H9 (cell line): Measurements from ENCODE around the gene MMD2. TPM values are rescaled to one million over a fixed set of nuclear protein-coding genes. Genes with fewer than 3 reads are reported as not detected.
A peak's percentile ranks its signal among the peaks of the same experiment; 100 is the strongest.

ENCODE experiments used
- DNase-seq: peaks from one replicate; pipeline ENCODE4 v3.0.0-alpha.2; 2017
- H2AFZ ChIP-seq: one replicate; pipeline ENCODE4 v1.6.1; 2013; ENCODE audit warnings: mild to moderate bottlenecking, low read length, control low read depth, moderate library complexity
- H2AK5ac ChIP-seq: 2 replicates; pipeline ENCODE4 v1.6.1; 2013; ENCODE audit warnings: low read length, control low read depth, mixed read lengths; ENCODE audit not compliant: insufficient read length
- H2BK120ac ChIP-seq: one replicate; pipeline ENCODE4 v1.6.1; 2013; ENCODE audit warnings: low read depth, mild to moderate bottlenecking, low read length, control low read depth, inconsistent platforms; ENCODE audit not compliant: poor library complexity, severe bottlenecking
- H2BK12ac ChIP-seq: 2 replicates; pipeline ENCODE4 v1.6.1; 2013; ENCODE audit warnings: low read length, control low read depth, mixed read lengths, low read depth; ENCODE audit not compliant: insufficient read length
- H2BK15ac ChIP-seq: 2 replicates; pipeline ENCODE4 v1.6.1; 2013; ENCODE audit warnings: low read depth, low read length, control low read depth
- H2BK20ac ChIP-seq: one replicate; pipeline ENCODE4 v1.6.1; 2013; ENCODE audit warnings: low read depth, mild to moderate bottlenecking, low read length, control low read depth, inconsistent platforms; ENCODE audit not compliant: poor library complexity, severe bottlenecking
- H2BK5ac ChIP-seq: 2 replicates; pipeline ENCODE4 v1.6.1; 2013; ENCODE audit warnings: low read length, control low read depth, mixed read lengths; ENCODE audit not compliant: insufficient read length
- H3K14ac ChIP-seq: 2 replicates; pipeline ENCODE4 v1.6.1; 2013; ENCODE audit warnings: low read length, control low read depth; ENCODE audit not compliant: insufficient read depth
- H3K18ac ChIP-seq: 2 replicates; pipeline ENCODE4 v1.6.1; 2013; ENCODE audit warnings: low read depth, mild to moderate bottlenecking, mixed read lengths, low read length, control low read depth; ENCODE audit not compliant: insufficient read length
- H3K23ac ChIP-seq: 2 replicates; pipeline ENCODE4 v1.6.1; 2013; ENCODE audit warnings: low read length, control low read depth, mixed read lengths, low read depth; ENCODE audit not compliant: insufficient read length
- H3K23me2 ChIP-seq: 2 replicates; pipeline ENCODE4 v1.6.1; 2013; ENCODE audit warnings: low read depth, mild to moderate bottlenecking, mixed read lengths, low read length, control low read depth; ENCODE audit not compliant: insufficient read length, poor library complexity, severe bottlenecking
- H3K27ac ChIP-seq: 2 replicates; pipeline ENCODE4 v1.5.1; 2013; ENCODE audit warnings: low read length, control low read depth, mixed read lengths, low read depth; ENCODE audit not compliant: insufficient read length
- H3K27me3 ChIP-seq: 2 replicates; pipeline ENCODE4 v1.6.1; 2013; ENCODE audit warnings: low read length, control low read depth, inconsistent platforms; ENCODE audit not compliant: insufficient read depth
- H3K4ac ChIP-seq: 2 replicates; pipeline ENCODE4 v1.6.1; 2013; ENCODE audit warnings: low read depth, mild to moderate bottlenecking, control low read depth, inconsistent platforms, low read length, moderate library complexity
- H3K4me1 ChIP-seq: 2 replicates; pipeline ENCODE4 v1.6.1; 2013; ENCODE audit warnings: low read length, control low read depth, inconsistent platforms; ENCODE audit not compliant: insufficient read depth
- H3K4me2 ChIP-seq: 2 replicates; pipeline ENCODE4 v1.6.1; 2013; ENCODE audit warnings: low read length, control low read depth, mixed read lengths; ENCODE audit not compliant: insufficient read length, insufficient read depth
- H3K56ac ChIP-seq: 2 replicates; pipeline ENCODE4 v1.6.1; 2013; ENCODE audit warnings: low read depth, mild to moderate bottlenecking, mixed read lengths, low read length, control low read depth; ENCODE audit not compliant: insufficient read length
- H3K79me1 ChIP-seq: 2 replicates; pipeline ENCODE4 v1.6.1; 2013; ENCODE audit warnings: low read depth, mild to moderate bottlenecking, moderate library complexity, low read length, control low read depth, inconsistent platforms; ENCODE audit not compliant: insufficient read depth, poor library complexity, severe bottlenecking
- H3K79me2 ChIP-seq: 2 replicates; pipeline ENCODE4 v1.6.1; 2013; ENCODE audit warnings: low read length, control low read depth, inconsistent platforms; ENCODE audit not compliant: insufficient read depth
- H3K9ac ChIP-seq: 2 replicates; pipeline ENCODE4 v1.6.1; 2013; ENCODE audit warnings: low read length, control low read depth, mixed read lengths; ENCODE audit not compliant: insufficient read length; ENCODE audit errors: extremely low read depth
- H3K9me3 ChIP-seq: one replicate; pipeline ENCODE4 v1.6.1; 2013; ENCODE audit warnings: low read depth, low read length, inconsistent platforms; ENCODE audit not compliant: control insufficient read depth
- H3T11ph ChIP-seq: one replicate; pipeline ENCODE4 v1.6.1; 2013; ENCODE audit warnings: mild to moderate bottlenecking, low read length, control low read depth, inconsistent platforms
- H4K20me1 ChIP-seq: one replicate; pipeline ENCODE4 v1.6.1; 2013; ENCODE audit not compliant: control insufficient read depth, insufficient read length, insufficient read depth
- H4K5ac ChIP-seq: 2 replicates; pipeline ENCODE4 v1.6.1; 2013; ENCODE audit warnings: low read depth, mild to moderate bottlenecking, mixed read lengths, low read length, control low read depth; ENCODE audit not compliant: insufficient read length
- H4K8ac ChIP-seq: replicated peaks from 2 replicates; pipeline ENCODE4 v1.6.1; 2013; ENCODE audit warnings: low read length, control low read depth, mixed read lengths, low read depth; ENCODE audit not compliant: insufficient read length
- H4K91ac ChIP-seq: 2 replicates; pipeline ENCODE4 v1.6.1; 2013; ENCODE audit warnings: low read depth, mild to moderate bottlenecking, moderate library complexity, mixed read lengths, low read length, control low read depth; ENCODE audit not compliant: insufficient read length
- H3K27ac Mint-ChIP-seq, 3 experiments: 2 replicates in 2 of 3; 3 replicates in 1 of 3; pipeline ENCODE4 v1.8.0; 2020 to 2021; ENCODE audit warnings: mixed read lengths in 3 of 3, mild to moderate bottlenecking in 1 of 3, moderate library complexity in 1 of 3
- H3K27me3 Mint-ChIP-seq: 2 replicates; pipeline ENCODE4 v1.8.0; 2021; ENCODE audit warnings: low read depth, mild to moderate bottlenecking, moderate library complexity, mixed read lengths
- H3K36me3 Mint-ChIP-seq, 3 experiments: 2 replicates in 2 of 3; 3 replicates in 1 of 3; pipeline ENCODE4 v1.8.0; 2020 to 2021; ENCODE audit warnings: low read depth in 3 of 3, mixed read lengths in 3 of 3; ENCODE audit not compliant: insufficient read depth in 1 of 3
- H3K4me1 Mint-ChIP-seq, 2 experiments: 2 replicates each; pipeline ENCODE4 v1.8.0; 2020; ENCODE audit warnings: mixed read lengths in 2 of 2
- H3K4me3 Mint-ChIP-seq, 2 experiments: 2 replicates in 1 of 2; 3 replicates in 1 of 2; pipeline ENCODE4 v1.8.0; 2020 to 2021; ENCODE audit warnings: mild to moderate bottlenecking in 2 of 2, mixed read lengths in 2 of 2, moderate library complexity in 1 of 2
- H3K9me3 Mint-ChIP-seq, 2 experiments: 2 replicates in 1 of 2; 3 replicates in 1 of 2; pipeline ENCODE4 v1.8.0; 2020; ENCODE audit warnings: mild to moderate bottlenecking in 2 of 2, mixed read lengths in 2 of 2, moderate library complexity in 1 of 2
- CTCF ChIP-seq: fragments of 200-600 bp; sonication (generic); conservative IDR thresholded peaks from 3 replicates; pipeline ENCODE4 v1.8.0; 2021; ENCODE audit warnings: antibody characterized with exemption, mild to moderate bottlenecking
- WGBS: extraction: QIAGEN DNeasy Blood & Tissue Kit; methylation state at CpG from one replicate; pipeline ENCODE4 v1.1.7; 2013; ENCODE audit warnings: missing lambda C conversion rate, low lambda C conversion rate, mixed read lengths; ENCODE audit not compliant: insufficient read length; ENCODE audit errors: extremely low coverage; 5-methylcytosine and 5-hydroxymethylcytosine counted together
- total RNA-seq: library from RNA; stranded (reverse); gene quantifications from 2 replicates; pipeline ENCODE4 v1.2.1, GENCODE V29; 2021

Gene MMD2
- total RNA-seq, 1 experiment from 2014 or later = 0.20 TPM

GRCh38 chr7:4873071-4873944 lies 85.7 kb downstream of the MMD2 start:
- 0 out of 5 replicates have a peak overlapping the region, but pooled peaks of 1 of the 2 experiments have one; percentile 13 for H3K4me3 Mint-ChIP-seq
- Histone ChIP-seq H3T11ph (no peak overlapping the region), H2BK20ac (no peak overlapping the region), H3K79me1 (no peaks in the 10 kb centered on the region), H2AK5ac (no peak overlapping the region), H3K23me2 (no peaks in the 10 kb centered on the region), H3K14ac (no peak overlapping the region), H3K79me2 (no peaks in the 10 kb centered on the region), H3K27ac (no peak overlapping the region), H3K4me1 (no peaks in the 10 kb centered on the region), H3K4me2 (no peak overlapping the region), H3K4ac (no peak overlapping the region), H3K9ac (no peak overlapping the region), H3K23ac (no peak overlapping the region), H2BK5ac (no peak overlapping the region), H2BK120ac (no peak overlapping the region), H3K56ac (no peak overlapping the region), H2BK12ac (no peak overlapping the region), H2BK15ac (no peak overlapping the region), H3K18ac (no peak overlapping the region), H4K8ac (no peak overlapping the region), H3K9me3 (no peaks in the 10 kb centered on the region), H4K5ac (no peak overlapping the region), H3K27me3 (no peaks in the 10 kb centered on the region), H4K91ac (no peak overlapping the region), H4K20me1 (no peaks in the 10 kb centered on the region), H2AFZ (no peak overlapping the region)
- H3K27me3 Mint-ChIP-seq = no peaks in the 10 kb centered on the region
- WGBS = no CpG with 5 or more reads among the region's 31 CpGs
- no peak for TF ChIP-seq CTCF
- H3K4me1 Mint-ChIP-seq = peaks cover 9 to 20% of the 10 kb centered on the region in 2 experiments
- H3K27ac Mint-ChIP-seq = peak overlapping the region in 1 of 3 experiments; percentile 35; a peak in 1 of 7 replicates
- peaks cover 0 to 10% (median 3%) of the 10 kb centered on the region in 3 experiments; a peak in 4 of 7 replicates for H3K36me3 Mint-ChIP-seq
- H3K9me3 Mint-ChIP-seq = peaks cover 2% of the 10 kb centered on the region in 2 experiments; a peak in 1 of 5 replicates
- DNase-seq = no peak
